Smooth muscle cell (in vitro differentiated cells): ENCODE results near the gene TRPM4. TPM values are rescaled to one million over a fixed set of nuclear protein-coding genes. Genes with fewer than 3 reads are reported as not detected.

ENCODE experiments used
- DNase-seq: peaks from one replicate; lab custom pipeline; 2025; ENCODE audit not compliant: unreplicated experiment; lab: John Stamatoyannopoulos, UW
- H2AFZ ChIP-seq: fragments of 200-600 bp; sonication (generic); 2 replicates; pipeline ENCODE4 v1.6.0; 2016; ENCODE audit warnings: antibody characterized with exemption, low read depth, mild to moderate bottlenecking
- H3F3A ChIP-seq: fragments of 200-600 bp; sonication (generic); 2 replicates; pipeline ENCODE4 v1.6.0; 2017; ENCODE audit warnings: antibody characterized with exemption, low read depth
- H3K27ac ChIP-seq: fragments of 200-600 bp; sonication (generic); 2 replicates; pipeline ENCODE4 v1.5.1; 2016; ENCODE audit warnings: low read depth, mild to moderate bottlenecking
- H3K27me3 ChIP-seq: fragments of 200-600 bp; sonication (generic); 2 replicates; pipeline ENCODE4 v1.6.1; 2016; ENCODE audit warnings: low read depth, mild to moderate bottlenecking
- H3K36me3 ChIP-seq: fragments of 200-600 bp; sonication (generic); 2 replicates; pipeline ENCODE4 v1.5.1; 2016; ENCODE audit warnings: low read depth
- H3K4me1 ChIP-seq: fragments of 200-600 bp; sonication (generic); 2 replicates; pipeline ENCODE4 v1.5.1; 2016; ENCODE audit warnings: low read depth
- H3K4me2 ChIP-seq: fragments of 200-600 bp; sonication (generic); 2 replicates; pipeline ENCODE4 v1.6.0; 2016; ENCODE audit warnings: mild to moderate bottlenecking
- H3K4me3 ChIP-seq: fragments of 200-600 bp; sonication (generic); 2 replicates; pipeline ENCODE4 v1.5.1; 2016; ENCODE audit warnings: mild to moderate bottlenecking
- H3K79me2 ChIP-seq: fragments of 200-600 bp; sonication (generic); 2 replicates; pipeline ENCODE4 v1.6.0; 2016; ENCODE audit warnings: low read depth, mild to moderate bottlenecking
- H3K9ac ChIP-seq: fragments of 200-600 bp; sonication (generic); 2 replicates; pipeline ENCODE4 v1.6.0; 2016; ENCODE audit warnings: low read depth
- H3K9me3 ChIP-seq: fragments of 200-600 bp; sonication (generic); replicated peaks from 2 replicates; pipeline ENCODE4 v1.5.1; 2016; ENCODE audit warnings: low read depth
- H4K20me1 ChIP-seq: fragments of 200-600 bp; sonication (generic); 2 replicates; pipeline ENCODE4 v1.6.0; 2016; ENCODE audit warnings: low read depth
- CTCF ChIP-seq: fragments of 200-600 bp; sonication (generic); IDR thresholded peaks from 2 replicates; pipeline ENCODE4 v1.5.1; 2017; ENCODE audit warnings: borderline replicate concordance, mild to moderate bottlenecking, antibody characterized with exemption; ENCODE audit not compliant: insufficient read depth, poor library complexity, severe bottlenecking
- WGBS: methylation state at CpG from one replicate; pipeline ENCODE4 v1.1.7; 2016; ENCODE audit warnings: low lambda C conversion rate; 5-methylcytosine and 5-hydroxymethylcytosine counted together
- polyA plus RNA-seq: library from polyadenylated mRNA; unstranded; fragments of >200 nt; fragmentation: Nextera tagmentation; extraction: Ambion mirVana; gene quantifications from 2 replicates; pipeline ENCODE4 v1.2.1, GENCODE V29; 2016
- total RNA-seq: library from RNA; depleted of rRNA; stranded (reverse); fragments of >200 nt; gene quantifications from 2 replicates; pipeline ENCODE4 v1.2.3, GENCODE V29; 2014

The TRPM4 gene
- total and polyA plus RNA-seq, 2 experiments from 2014 or later: 27.7 to 32.1 TPM

DNA sequence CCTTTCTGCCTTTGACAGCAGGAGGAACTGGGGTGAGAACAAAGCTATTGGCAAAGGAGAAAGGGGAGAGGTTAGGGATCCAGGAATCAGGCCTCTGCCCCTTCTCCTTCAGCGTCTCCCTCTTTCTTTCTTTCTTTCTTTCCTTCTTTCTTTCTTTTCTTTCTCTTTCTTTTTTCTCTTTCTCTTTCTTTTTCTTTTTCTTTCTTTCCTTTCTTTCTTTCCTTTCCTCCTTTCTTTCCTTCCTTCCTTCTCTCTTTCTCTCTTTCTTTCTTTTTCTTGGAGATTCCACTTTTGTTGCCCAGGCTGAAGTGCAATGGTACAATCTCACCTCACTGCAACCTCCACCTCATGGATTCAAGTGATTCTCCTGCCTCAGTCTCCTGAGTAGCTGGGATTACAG, 75.6 kb downstream of the TRPM4 start:
- H3K9ac ChIP-seq: no peak overlapping the region
- no peaks in the 10 kb centered on the region for H4K20me1 ChIP-seq
- WGBS: 76% methylated on average over 1 of the region's 1 CpG
- H3K4me2 ChIP-seq: no peak overlapping the region
- no peak for DNase-seq
- no peak overlapping the region for H2AFZ ChIP-seq
- H3K4me3 ChIP-seq: no peak overlapping the region
- H3K9me3 ChIP-seq: no peaks in the 10 kb centered on the region
- no peaks in the 10 kb centered on the region for H3K36me3 ChIP-seq
- no peaks in the 10 kb centered on the region for H3K4me1 ChIP-seq
- no peaks in the 10 kb centered on the region for H3K79me2 ChIP-seq
- peaks cover 3% of the 10 kb centered on the region for H3K27me3 ChIP-seq
- no peak overlapping the region for H3K27ac ChIP-seq
- no peaks in the 10 kb centered on the region for H3F3A ChIP-seq
- TF ChIP-seq CTCF: no peak

DNA sequence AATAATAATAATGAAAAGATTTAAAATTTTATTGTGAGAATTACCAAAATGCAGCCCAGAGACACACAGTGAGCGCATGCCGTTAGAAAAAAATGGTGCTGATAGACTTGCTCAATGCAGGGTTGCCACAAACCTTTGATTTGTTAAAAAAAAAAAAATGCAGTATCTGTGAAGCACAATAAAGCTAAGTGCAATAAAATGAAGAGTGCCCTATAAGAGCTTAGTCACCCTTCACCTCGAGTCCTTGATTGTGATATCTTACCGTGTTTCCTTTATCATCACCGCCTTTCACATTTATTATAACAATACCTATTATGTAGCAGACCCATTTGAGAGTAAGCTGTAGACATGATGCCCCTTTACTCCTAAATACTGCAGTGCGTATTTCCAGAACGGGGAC, 84.2 kb downstream of the TRPM4 start:
- Histone ChIP-seq H3F3A (no peaks in the 10 kb centered on the region), H4K20me1 (no peaks in the 10 kb centered on the region), H3K4me2 (no peak overlapping the region), H3K27ac (no peak overlapping the region), H3K36me3 (no peaks in the 10 kb centered on the region), H3K9me3 (no peaks in the 10 kb centered on the region), H3K9ac (no peak overlapping the region), H3K79me2 (no peaks in the 10 kb centered on the region), H3K27me3 (no peaks in the 10 kb centered on the region), H2AFZ (no peak overlapping the region), H3K4me1 (no peaks in the 10 kb centered on the region), H3K4me3 (no peak overlapping the region)
- DNase-seq: no peak
- 94% methylated on average over 7 of the region's 7 CpGs for WGBS
- no peak for TF ChIP-seq CTCF

DNA sequence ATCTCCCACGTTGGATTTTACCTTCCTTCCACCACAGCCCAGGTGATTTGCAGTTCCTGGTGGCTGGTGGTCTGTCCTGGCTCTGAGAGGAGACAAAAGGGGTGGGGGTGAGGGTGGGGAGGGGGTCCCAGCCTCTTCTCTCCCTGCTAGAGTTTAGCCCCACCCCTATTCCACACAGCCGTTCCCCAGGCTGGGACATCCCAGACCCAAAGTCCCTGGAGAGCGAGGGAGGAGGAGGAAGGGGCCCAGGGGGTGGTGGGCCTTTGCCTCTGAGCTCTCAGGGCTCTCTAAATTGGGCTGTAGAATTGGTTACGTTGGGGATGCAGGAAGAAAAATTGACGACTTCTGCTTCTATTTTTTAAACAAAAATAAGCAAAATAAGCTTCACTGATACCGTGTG, 85.5 kb downstream of the TRPM4 start:
- no peaks in the 10 kb centered on the region for H3K36me3 ChIP-seq
- no peaks in the 10 kb centered on the region for H3K4me1 ChIP-seq
- H2AFZ ChIP-seq: no peak overlapping the region
- no peak overlapping the region for H3K4me2 ChIP-seq
- no peaks in the 10 kb centered on the region for H3F3A ChIP-seq
- no peaks in the 10 kb centered on the region for H3K27me3 ChIP-seq
- 61% methylated on average over 6 of the region's 6 CpGs for WGBS
- no peaks in the 10 kb centered on the region for H4K20me1 ChIP-seq
- no peak overlapping the region for H3K4me3 ChIP-seq
- no peaks in the 10 kb centered on the region for H3K9me3 ChIP-seq
- H3K9ac ChIP-seq: no peak overlapping the region
- H3K79me2 ChIP-seq: no peaks in the 10 kb centered on the region
- no peak for TF ChIP-seq CTCF
- H3K27ac ChIP-seq: no peak overlapping the region
- DNase-seq: no peak

DNA sequence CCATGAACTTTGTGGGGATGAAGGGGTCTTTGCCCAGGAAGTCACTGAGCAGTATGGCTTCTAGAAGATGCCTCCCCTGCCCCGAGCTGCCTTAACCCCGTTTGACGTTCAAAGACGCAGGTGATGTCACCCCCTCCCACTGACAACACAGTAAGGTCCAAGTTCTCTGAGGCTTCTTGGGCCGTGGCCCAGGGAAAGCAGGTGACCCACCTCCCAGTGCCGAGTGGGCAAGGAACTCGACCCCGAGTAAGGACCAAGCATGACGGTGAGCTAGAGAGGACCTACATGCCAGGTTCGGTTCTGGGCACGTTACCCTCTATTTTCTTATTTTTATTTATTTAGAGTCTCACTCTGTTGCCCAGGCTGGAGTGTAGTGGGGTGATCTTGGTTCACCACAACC, 86.1 kb downstream of the TRPM4 start:
- no peaks in the 10 kb centered on the region for H3K4me1 ChIP-seq
- no peak overlapping the region for H3K4me3 ChIP-seq
- no peak overlapping the region for H2AFZ ChIP-seq
- H3K27me3 ChIP-seq: no peaks in the 10 kb centered on the region
- no peaks in the 10 kb centered on the region for H3F3A ChIP-seq
- no peak for TF ChIP-seq CTCF
- DNase-seq: no peak
- no peaks in the 10 kb centered on the region for H4K20me1 ChIP-seq
- no peaks in the 10 kb centered on the region for H3K36me3 ChIP-seq
- no peaks in the 10 kb centered on the region for H3K79me2 ChIP-seq
- H3K9ac ChIP-seq: no peak overlapping the region
- no peaks in the 10 kb centered on the region for H3K9me3 ChIP-seq
- WGBS: 95% methylated on average over 11 of the region's 11 CpGs
- no peak overlapping the region for H3K27ac ChIP-seq
- H3K4me2 ChIP-seq: no peak overlapping the region
